Measurements from ENCODE around the gene RNPC3.

DNA sequence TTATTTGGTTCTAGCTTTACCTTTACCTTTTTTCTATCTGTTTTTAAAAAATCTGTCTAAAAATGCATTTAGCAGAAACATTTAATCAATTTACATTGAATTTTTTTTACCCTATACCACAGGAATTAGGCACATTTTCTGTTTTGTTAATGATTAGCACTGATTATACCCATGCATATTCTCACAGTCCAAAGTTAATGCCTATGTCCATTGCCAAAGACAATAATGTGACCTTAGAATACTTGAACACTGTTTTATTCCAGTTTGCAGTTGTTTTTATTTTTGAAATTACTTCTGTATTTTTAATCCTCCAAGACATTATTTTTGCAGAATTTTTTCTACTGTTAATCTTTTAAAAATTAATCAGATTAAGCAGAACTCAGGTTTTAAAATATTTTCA is 34.9 kb downstream of the RNPC3 start:
- TF ChIP-seq, protein P1, sequence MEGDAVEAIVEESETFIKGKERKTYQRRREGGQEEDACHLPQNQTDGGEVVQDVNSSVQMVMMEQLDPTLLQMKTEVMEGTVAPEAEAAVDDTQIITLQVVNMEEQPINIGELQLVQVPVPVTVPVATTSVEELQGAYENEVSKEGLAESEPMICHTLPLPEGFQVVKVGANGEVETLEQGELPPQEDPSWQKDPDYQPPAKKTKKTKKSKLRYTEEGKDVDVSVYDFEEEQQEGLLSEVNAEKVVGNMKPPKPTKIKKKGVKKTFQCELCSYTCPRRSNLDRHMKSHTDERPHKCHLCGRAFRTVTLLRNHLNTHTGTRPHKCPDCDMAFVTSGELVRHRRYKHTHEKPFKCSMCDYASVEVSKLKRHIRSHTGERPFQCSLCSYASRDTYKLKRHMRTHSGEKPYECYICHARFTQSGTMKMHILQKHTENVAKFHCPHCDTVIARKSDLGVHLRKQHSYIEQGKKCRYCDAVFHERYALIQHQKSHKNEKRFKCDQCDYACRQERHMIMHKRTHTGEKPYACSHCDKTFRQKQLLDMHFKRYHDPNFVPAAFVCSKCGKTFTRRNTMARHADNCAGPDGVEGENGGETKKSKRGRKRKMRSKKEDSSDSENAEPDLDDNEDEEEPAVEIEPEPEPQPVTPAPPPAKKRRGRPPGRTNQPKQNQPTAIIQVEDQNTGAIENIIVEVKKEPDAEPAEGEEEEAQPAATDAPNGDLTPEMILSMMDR (IDR thresholded peaks at IDR 0.05): no peak
- no peak for TF ChIP-seq ZFX (IDR thresholded peaks at IDR 0.05; ENCODE audit: borderline replicate concordance)
